Kidney glomerular epithelial cell (primary cell): ENCODE data around the gene MYH10.

ENCODE experiments used
- DNase-seq: peaks from one replicate; lab custom pipeline; 2025; lab: John Stamatoyannopoulos, UW

The MYH10 gene

GRCh38 chr17:8473451-8474192 is 156.9 kb downstream of the MYH10 start:
- DNase-seq: no peak

GRCh38 chr17:8472663-8473062 is 157.9 kb downstream of the MYH10 start:
- no peak for DNase-seq

GRCh38 chr17:8470447-8471047 is 160.0 kb downstream of the MYH10 start:
- peak; percentile 73 for DNase-seq

- DNase-seq: no peak
These were observed 160.6 kb downstream of the MYH10 start for GRCh38 chr17:8469964-8470363.

- DNase-seq: no peak
These were observed 161.5 kb downstream of the MYH10 start for GRCh38 chr17:8468980-8469379.

- no peak for DNase-seq
These were observed 162.4 kb downstream of the MYH10 start for GRCh38 chr17:8468127-8468526.

GRCh38 chr17:8467527-8467926 is 163.0 kb downstream of the MYH10 start:
- no peak for DNase-seq

- DNase-seq: no peak
These were observed 163.7 kb downstream of the MYH10 start for GRCh38 chr17:8466873-8467272.

- DNase-seq: no peak
These were observed 164.1 kb downstream of the MYH10 start for GRCh38 chr17:8466456-8466855.

- DNase-seq: no peak
These were observed 164.8 kb downstream of the MYH10 start for GRCh38 chr17:8465759-8466158.

- no peak for DNase-seq
These were observed 165.2 kb downstream of the MYH10 start for GRCh38 chr17:8465356-8465755.

GRCh38 chr17:8464941-8465340 is 165.6 kb downstream of the MYH10 start:
- DNase-seq: no peak

- DNase-seq: no peak
These were observed 167.4 kb downstream of the MYH10 start for GRCh38 chr17:8463099-8463498.

- no peak for DNase-seq
These were observed 168.0 kb downstream of the MYH10 start for GRCh38 chr17:8462564-8462963.

GRCh38 chr17:8459831-8460230 is 170.7 kb downstream of the MYH10 start:
- no peak for DNase-seq

GRCh38 chr17:8459107-8459506 is 171.4 kb downstream of the MYH10 start:
- DNase-seq: no peak

GRCh38 chr17:8458128-8458527 is 172.4 kb downstream of the MYH10 start:
- no peak for DNase-seq

GRCh38 chr17:8455665-8456209 is 174.8 kb downstream of the MYH10 start:
- no peak for DNase-seq

- no peak for DNase-seq
These were observed 177.2 kb downstream of the MYH10 start for GRCh38 chr17:8453326-8453725.

- DNase-seq: no peak
These were observed 178.5 kb downstream of the MYH10 start for GRCh38 chr17:8451933-8452614.

GRCh38 chr17:8448310-8448709 is 182.2 kb downstream of the MYH10 start:
- DNase-seq: no peak

GRCh38 chr17:8447799-8448198 is 182.7 kb downstream of the MYH10 start:
- no peak for DNase-seq

GRCh38 chr17:8445536-8445935 is 185.0 kb downstream of the MYH10 start:
- no peak for DNase-seq
